Heart left ventricle (tissue), 16 donors: ENCODE measurements around the gene ST3GAL4. TPM values are rescaled to one million over a fixed set of nuclear protein-coding genes. Genes with fewer than 3 reads are reported as not detected.
A peak's percentile ranks its signal among the peaks of the same experiment; 100 is the strongest.

Experiments
- ATAC-seq, 4 donors: fragments of 200-7000 bp; cut with Tn5 transposase; one replicate each; pipeline ENCODE4 v1.9.1; 2020 to 2022; ENCODE audit warnings: moderate library complexity in 4 of 4, mild to moderate bottlenecking in 3 of 4, moderate number of reproducible peaks in 1 of 4
- DNase-seq, 5 donors: peaks; one replicate each; pipeline ENCODE4 v3.0.0-alpha.2; 2020
- H3K27ac ChIP-seq, 12 donors: fragments of 200-600 bp; sonication (generic) in 4 of 12; one replicate each; pipeline versions ENCODE4 v1.5.0 to v1.8.0; 2016 to 2022; ENCODE audit warnings: mild to moderate bottlenecking in 2 of 12
- H3K27me3 ChIP-seq, 9 donors: fragments of 200-600 bp; sonication (generic) in 2 of 9; one replicate each; pipeline versions ENCODE4 v1.5.1 to v1.8.0; 2016 to 2022; ENCODE audit warnings: mild to moderate bottlenecking in 3 of 9
- H3K36me3 ChIP-seq, 9 donors: fragments of 200-600 bp; sonication (generic) in 2 of 9; one replicate each; pipeline versions ENCODE4 v1.5.0 to v1.8.0; 2018 to 2022; ENCODE audit warnings: mild to moderate bottlenecking in 2 of 9
- H3K4me1 ChIP-seq, 12 donors: fragments of 200-600 bp; sonication (generic) in 4 of 12; one replicate each; pipeline versions ENCODE4 v1.5.0 to v1.8.0; 2016 to 2022; ENCODE audit warnings: mild to moderate bottlenecking in 3 of 12
- H3K4me3 ChIP-seq, 12 donors: fragments of 200-600 bp; sonication (generic) in 4 of 12; one replicate each; pipeline versions ENCODE4 v1.5.0 to v1.8.0; 2017 to 2022; ENCODE audit warnings: mild to moderate bottlenecking in 9 of 12, moderate library complexity in 4 of 12
- H3K9me3 ChIP-seq, 12 donors: fragments of 200-600 bp; sonication (generic) in 4 of 12; one replicate each; pipeline versions ENCODE4 v1.5.0 to v1.8.0; 2016 to 2022; ENCODE audit warnings: mild to moderate bottlenecking in 1 of 12
- CTCF ChIP-seq, 12 donors: fragments of 200-600 bp; sonication (generic) in 4 of 12; IDR thresholded peaks; one replicate each; pipeline versions ENCODE4 v1.5.0 to v1.8.0; 2018 to 2022; ENCODE audit warnings: antibody characterized with exemption in 12 of 12, mild to moderate bottlenecking in 5 of 12
- POLR2A ChIP-seq, 2 donors: fragments of 450-650 bp; IDR thresholded peaks; one replicate each; pipeline ENCODE4 v1.6.1; 2017; ENCODE audit warnings: antibody characterized with exemption in 2 of 2, mild to moderate bottlenecking in 2 of 2, moderate library complexity in 2 of 2
- WGBS, 4 donors: extraction: QIAGEN DNeasy Blood & Tissue Kit in 2 of 4; methylation state at CpG; one replicate each; pipeline versions ENCODE4 v1.1.5 to v1.1.7; 2013 to 2018; 5-methylcytosine and 5-hydroxymethylcytosine counted together
- intact Hi-C, 10 donors: fragments of 100-400 bp; cut with DNase I; formaldehyde crosslinking; loops; one replicate each; pipeline versions ENCODE4 v1.11.1 to v1.14.2; 2022
- polyA plus RNA-seq, 2 donors: library from polyadenylated mRNA; stranded (reverse); fragments of 200-250 nt; gene quantifications; one replicate each; pipeline ENCODE4 v1.2.3, GENCODE V29; 2013
- total RNA-seq, 9 donors: library from RNA; depleted of rRNA in 2 of 9; stranded (reverse); fragments of >200 nt in 2 of 9; fragmentation: NEBNext Ultra II Directional in 3 of 9; extraction: Animal tissue kit (Norgen Biotek cat#: 25700) in 3 of 9; gene quantifications; one replicate each; pipeline versions ENCODE4 v1.1.0 to v1.2.4, GENCODE V29; 2016 to 2023
- donor health status: ischemic (EF 13 %, LVEDD 7.1; RV severe dilation, severe dysfunction).
- donor health status: healthy with polysubstance abuse.
- donor health status: DM: no; HTN: yes; CAD: no.
- donor health status: DM: no; HTN: no; CAD: no.
- donor health status: ischemic (EF 25% LVEDD 6.9; RV normal size, moderate dysfunction).
- donor health status: ischemic (EF 25% LVEDD 5.7; RV mildly dilated, moderate dysfunction).
- donor health status: healthy.
- donor health status: DM: yes; HTN: yes; CAD: no.
- donor health status: ischemic (EF 35%, LVEDD 5.7; RV mildly dilated, moderate dysfunction).
- donor health status: nonischemic (EF 11% LVEDD 7.7; RV severe dilation, severe dysfunction).
- donor health status: DM: yes; HTN: yes; CAD: no.
- donor health status: PGD.
- donor health status: ischemic (EF 29% LVEDD 5.4; RV normal size, mild dysfunction).
- donor health status: nonischemic (EF 23%, LVEDD 6.1; RV moderate dilation, normal function).

The ST3GAL4 gene
- total and polyA plus RNA-seq, 11 donors: 30.6 to 168 (median 66.1) TPM

- TF ChIP-seq POLR2A (IDR thresholded peaks at IDR 0.05) (no peak), CTCF (IDR thresholded peaks at IDR 0.05) (no peak)
- Histone ChIP-seq H3K27ac (peak overlapping the region in 9 of 12 donors; percentile 11 to 66 (median 56)), H3K4me3 (no peak overlapping the region), H3K9me3 (no peaks in the 10 kb centered on the region), H3K4me1 (peaks cover 0 to 66% (median 44%) of the 10 kb centered on the region in 12 donors), H3K36me3 (peaks cover 0 to 51% (median 23%) of the 10 kb centered on the region in 9 donors), H3K27me3 (no peaks in the 10 kb centered on the region)
- peak in 1 of 5 donors; percentile 3 for DNase-seq
- ATAC-seq: no peak
- intact Hi-C loops: no loop called here
- WGBS, 4 donors: 80 to 89% (median 81%) methylated on average over 15 of the region's 15 CpGs
These were observed 16.2 kb upstream of the ST3GAL4 start for GRCh38 chr11:126339073-126339862.

GRCh38 chr11:126339863-126340434 is 15.5 kb upstream of the ST3GAL4 start:
- Histone ChIP-seq H3K27me3 (no peaks in the 10 kb centered on the region), H3K27ac (peak overlapping the region in 10 of 12 donors; percentile 18 to 73 (median 62)), H3K4me1 (peaks cover 0 to 64% (median 39%) of the 10 kb centered on the region in 12 donors), H3K4me3 (no peak overlapping the region), H3K36me3 (peaks cover 0 to 53% (median 27%) of the 10 kb centered on the region in 9 donors), H3K9me3 (no peaks in the 10 kb centered on the region)
- 34 to 57% (median 45%) methylated on average over 11 of the region's 11 CpGs for WGBS, 4 donors
- DNase-seq: peak; percentile 76 to 87 (median 81)
- peak; percentile 52 to 88 (median 74) for ATAC-seq
- intact Hi-C loops: no loop called here
- TF ChIP-seq POLR2A (IDR thresholded peaks at IDR 0.05) (no peak), CTCF (IDR thresholded peaks at IDR 0.05) (no peak)

DNA sequence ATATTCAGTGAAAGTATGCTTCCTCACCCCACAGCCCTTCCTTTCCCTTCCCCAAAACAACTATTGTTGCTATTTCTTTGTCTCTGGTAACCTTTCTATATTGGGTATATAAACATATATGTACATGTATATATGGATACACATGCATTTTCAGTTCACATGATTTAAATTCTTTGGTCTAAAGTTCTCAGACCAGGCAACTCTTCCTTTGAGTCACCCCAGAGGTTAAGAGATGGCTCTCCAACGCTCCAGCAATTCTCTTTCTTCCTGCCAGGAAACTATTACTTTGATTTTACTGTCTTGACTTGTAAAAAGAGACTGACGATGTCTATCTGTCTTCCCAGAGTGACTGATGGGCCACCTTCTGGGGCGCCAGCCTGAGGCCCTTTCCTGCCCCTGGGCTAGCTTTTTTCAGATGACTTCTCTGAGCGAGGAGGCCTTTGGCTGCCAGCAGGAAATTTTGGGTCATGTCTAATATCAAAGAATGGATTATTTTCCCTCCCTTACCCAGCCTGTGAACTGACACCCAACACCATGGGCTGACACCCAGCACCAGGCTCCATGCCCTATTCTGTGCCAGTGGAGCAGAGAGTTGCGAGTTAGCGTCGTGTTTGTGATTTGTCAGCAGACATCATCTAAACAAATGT is 14.4 kb upstream of the ST3GAL4 start:
- peaks cover 0 to 65% (median 42%) of the 10 kb centered on the region in 12 donors for H3K4me1 ChIP-seq
- WGBS, 4 donors: 83 to 90% (median 86%) methylated on average over 7 of the region's 7 CpGs
- peaks cover 0 to 61% (median 27%) of the 10 kb centered on the region in 9 donors for H3K36me3 ChIP-seq

More for the DNA sequence above, 14.4 kb upstream of the ST3GAL4 start:
- Histone ChIP-seq H3K9me3 (no peaks in the 10 kb centered on the region), H3K27ac (peak overlapping the region in 6 of 12 donors; percentile 42 to 73 (median 66)), H3K4me3 (no peak overlapping the region), H3K27me3 (no peaks in the 10 kb centered on the region)
- intact Hi-C loops: no loop called here
- TF ChIP-seq CTCF (IDR thresholded peaks at IDR 0.05): no peak
- no peak for TF ChIP-seq POLR2A (IDR thresholded peaks at IDR 0.05)
- ATAC-seq (no peak), DNase-seq (peak in 2 of 5 donors; percentile 1 to 11)
